22Rv1 (cell line): ENCODE data around the gene EIF4E3.

ENCODE experiments used
- ZFX ChIP-seq: fragments of 450-650 bp; IDR thresholded peaks from 2 replicates; pipeline ENCODE4 v1.6.1; 2017; ENCODE audit warnings: antibody characterized with exemption, borderline replicate concordance
- TF ChIP-seq, protein P1 (sequence below): fragments of 450-650 bp; IDR thresholded peaks from 2 replicates; pipeline ENCODE4 v1.5.1; 2017; ENCODE audit warnings: mild to moderate bottlenecking

- TF ChIP-seq, protein P1, sequence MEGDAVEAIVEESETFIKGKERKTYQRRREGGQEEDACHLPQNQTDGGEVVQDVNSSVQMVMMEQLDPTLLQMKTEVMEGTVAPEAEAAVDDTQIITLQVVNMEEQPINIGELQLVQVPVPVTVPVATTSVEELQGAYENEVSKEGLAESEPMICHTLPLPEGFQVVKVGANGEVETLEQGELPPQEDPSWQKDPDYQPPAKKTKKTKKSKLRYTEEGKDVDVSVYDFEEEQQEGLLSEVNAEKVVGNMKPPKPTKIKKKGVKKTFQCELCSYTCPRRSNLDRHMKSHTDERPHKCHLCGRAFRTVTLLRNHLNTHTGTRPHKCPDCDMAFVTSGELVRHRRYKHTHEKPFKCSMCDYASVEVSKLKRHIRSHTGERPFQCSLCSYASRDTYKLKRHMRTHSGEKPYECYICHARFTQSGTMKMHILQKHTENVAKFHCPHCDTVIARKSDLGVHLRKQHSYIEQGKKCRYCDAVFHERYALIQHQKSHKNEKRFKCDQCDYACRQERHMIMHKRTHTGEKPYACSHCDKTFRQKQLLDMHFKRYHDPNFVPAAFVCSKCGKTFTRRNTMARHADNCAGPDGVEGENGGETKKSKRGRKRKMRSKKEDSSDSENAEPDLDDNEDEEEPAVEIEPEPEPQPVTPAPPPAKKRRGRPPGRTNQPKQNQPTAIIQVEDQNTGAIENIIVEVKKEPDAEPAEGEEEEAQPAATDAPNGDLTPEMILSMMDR = no peak
- TF ChIP-seq ZFX = no peak
These were observed 30.7 kb downstream of the EIF4E3 start for GRCh38 chr3:71694358-71694999.
